Activated naive CD4-positive, alpha-beta T cell treated with anti-CD3 and anti-CD28 coated beads for 36 hours (primary cell): ENCODE measurements around the gene GMNN. TPM values are rescaled to one million over a fixed set of nuclear protein-coding genes. Genes with fewer than 3 reads are reported as not detected.
"Not testable (repeated sequence)": the region's sequence is repeated elsewhere in the genome, so short reads cannot be mapped to it uniquely, and the experiment has no call there.

Source experiments
- CTCF ChIA-PET: fragments of 350-600 bp; sonication (Branson Sonifier 250); formaldehyde crosslinking; loops from one replicate; lab custom pipeline; 2021; ENCODE audit warnings: antibody characterized with exemption; lab: Charles Lee
- DNase-seq: peaks from one replicate; pipeline ENCODE4 v3.0.0-alpha.2; 2020
- H3K27ac Mint-ChIP-seq: one replicate; pipeline ENCODE4 v1.8.0; 2021; ENCODE audit warnings: mild to moderate bottlenecking, mixed read lengths
- H3K27me3 Mint-ChIP-seq: one replicate; pipeline ENCODE4 v1.8.0; 2021; ENCODE audit warnings: low read depth, mixed read lengths
- H3K36me3 Mint-ChIP-seq: one replicate; pipeline ENCODE4 v1.8.0; 2021; ENCODE audit warnings: low read depth, mixed read lengths
- H3K4me1 Mint-ChIP-seq: one replicate; pipeline ENCODE4 v1.8.0; 2021; ENCODE audit warnings: low read depth, mixed read lengths
- H3K4me3 Mint-ChIP-seq: one replicate; pipeline ENCODE4 v1.8.0; 2021; ENCODE audit warnings: mild to moderate bottlenecking, moderate library complexity, mixed read lengths
- H3K9me3 Mint-ChIP-seq: one replicate; pipeline ENCODE4 v1.8.0; 2021; ENCODE audit warnings: mixed read lengths
- intact Hi-C: fragments of 100-400 bp; cut with micrococcal nuclease; formaldehyde crosslinking; loops from one replicate; pipeline ENCODE4 v1.15.1; 2023
- total RNA-seq, 2 experiments: library from RNA; stranded (reverse); gene quantifications; one replicate each; pipeline ENCODE4 v1.2.3, GENCODE V29; 2021

GMNN gene
- total RNA-seq, 2 experiments from 2014 or later = 84.9 to 85.1 TPM

GRCh38 chr6:24764833-24765828 is 9.6 kb upstream of the GMNN start:
- H3K36me3 Mint-ChIP-seq, intact Hi-C loops, H3K4me3 Mint-ChIP-seq, H3K27ac Mint-ChIP-seq, H3K9me3 Mint-ChIP-seq, DNase-seq, H3K27me3 Mint-ChIP-seq, H3K4me1 Mint-ChIP-seq: not testable (repeated sequence)
- CTCF ChIA-PET = interaction anchor here (1.3 to 5.9 kb wide), 7 partner anchors 23 to 289 kb away, joined by 3 to 59 read pairs (median 5); partner anchors contain the start of gene KIAA0319

DNA sequence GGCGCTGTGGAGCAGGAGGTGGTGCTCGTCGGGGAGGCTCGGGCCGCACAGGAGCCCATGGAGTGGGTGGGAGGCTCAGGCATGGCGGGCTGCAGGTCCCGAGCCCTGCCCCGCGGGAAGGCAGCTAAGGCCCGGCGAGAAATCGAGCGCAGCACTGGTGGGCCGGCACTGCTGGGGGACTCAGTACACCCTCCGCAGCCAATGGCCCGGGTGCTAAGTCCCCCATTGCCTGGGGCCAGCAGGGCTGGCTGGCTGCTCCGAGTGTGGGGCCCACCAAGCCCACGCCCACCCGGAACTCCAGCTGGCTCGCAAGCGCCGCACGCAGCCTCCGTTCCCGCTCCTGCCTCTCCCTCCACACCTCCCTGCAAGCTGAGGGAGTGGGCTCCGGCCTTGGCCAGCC is 8.8 kb upstream of the GMNN start:
- CTCF ChIA-PET = interaction anchor here (0.7 to 5.9 kb wide), 13 partner anchors 10 to 289 kb away, joined by 3 to 59 read pairs (median 3); partner anchors contain the start of gene KIAA0319
- not testable (repeated sequence) for H3K4me3 Mint-ChIP-seq

GRCh38 chr6:24766680-24767462 is 7.9 kb upstream of the GMNN start:
- H3K4me1 Mint-ChIP-seq = peaks cover 3% of the 10 kb centered on the region
- H3K36me3 Mint-ChIP-seq = no peaks in the 10 kb centered on the region
- CTCF ChIA-PET = interaction anchor here (0.7 to 5.9 kb wide), 22 partner anchors 10 to 304 kb away, joined by 3 to 59 read pairs (median 3); partner anchors contain the start of gene KIAA0319
- no peak for DNase-seq
- no peak overlapping the region for H3K4me3 Mint-ChIP-seq
- H3K27me3 Mint-ChIP-seq = no peaks in the 10 kb centered on the region
- no peak overlapping the region for H3K27ac Mint-ChIP-seq
- intact Hi-C loops = loop anchor here (1.0 to 2.0 kb wide), 8 partner anchors 46 to 484 kb away; no protein-coding TSS in a partner anchor
- no peaks in the 10 kb centered on the region for H3K9me3 Mint-ChIP-seq

More for the DNA sequence above, 8.8 kb upstream of the GMNN start:
- not testable (repeated sequence) for H3K27me3 Mint-ChIP-seq, H3K4me1 Mint-ChIP-seq, DNase-seq, H3K27ac Mint-ChIP-seq, H3K9me3 Mint-ChIP-seq, H3K36me3 Mint-ChIP-seq
- intact Hi-C loops = loop anchor here (1.0 to 2.0 kb wide), 8 partner anchors 45 to 483 kb away; no protein-coding TSS in a partner anchor

- Mint-ChIP-seq H3K36me3 (no peaks in the 10 kb centered on the region), H3K4me1 (peaks cover 2% of the 10 kb centered on the region), H3K27me3 (no peaks in the 10 kb centered on the region), H3K4me3 (no peak overlapping the region), H3K9me3 (no peaks in the 10 kb centered on the region), H3K27ac (no peak overlapping the region)
- no peak for DNase-seq
- intact Hi-C loops = no loop called here
- CTCF ChIA-PET = interaction anchor here (5.9 kb wide), 1 partner anchor 189 kb away, joined by 59 read pairs; no protein-coding TSS in a partner anchor
Observed at GRCh38 chr6:24768361-24768760, 6.4 kb upstream of the GMNN start.

GRCh38 chr6:24775520-24776058 is 852 bp downstream of the GMNN start:
- Mint-ChIP-seq H3K27me3 (no peaks in the 10 kb centered on the region), H3K36me3 (peaks cover 35% of the 10 kb centered on the region), H3K4me1 (peaks cover 34% of the 10 kb centered on the region), H3K4me3 (peak overlapping the region; percentile 96), H3K9me3 (no peaks in the 10 kb centered on the region), H3K27ac (peak overlapping the region; percentile 98)
- peak; percentile 55 for DNase-seq
- intact Hi-C loops = loop anchor here (1.0 to 10.0 kb wide), 13 partner anchors 13 to 371 kb away; partner anchors contain the start of genes KIAA0319, MRS2 and TDP2
- CTCF ChIA-PET = interaction anchor here (1.2 kb wide), 3 partner anchors 33 to 242 kb away, joined by 4 to 5 read pairs (median 4); no protein-coding TSS in a partner anchor

GRCh38 chr6:24777227-24777626 is 2.5 kb downstream of the GMNN start:
- Mint-ChIP-seq H3K4me1 (peaks cover 34% of the 10 kb centered on the region), H3K4me3 (peak overlapping the region; percentile 48), H3K27ac (no peak overlapping the region), H3K27me3 (no peaks in the 10 kb centered on the region), H3K36me3 (peaks cover 47% of the 10 kb centered on the region), H3K9me3 (no peaks in the 10 kb centered on the region)
- DNase-seq = no peak
- intact Hi-C loops = loop anchor here (5.0 to 10.0 kb wide), 2 partner anchors 130 to 372 kb away; partner anchors contain the start of genes KIAA0319 and MRS2
- CTCF ChIA-PET = interaction anchor here (1.0 kb wide), 1 partner anchor 244 kb away, joined by 4 read pairs; no protein-coding TSS in a partner anchor

DNA sequence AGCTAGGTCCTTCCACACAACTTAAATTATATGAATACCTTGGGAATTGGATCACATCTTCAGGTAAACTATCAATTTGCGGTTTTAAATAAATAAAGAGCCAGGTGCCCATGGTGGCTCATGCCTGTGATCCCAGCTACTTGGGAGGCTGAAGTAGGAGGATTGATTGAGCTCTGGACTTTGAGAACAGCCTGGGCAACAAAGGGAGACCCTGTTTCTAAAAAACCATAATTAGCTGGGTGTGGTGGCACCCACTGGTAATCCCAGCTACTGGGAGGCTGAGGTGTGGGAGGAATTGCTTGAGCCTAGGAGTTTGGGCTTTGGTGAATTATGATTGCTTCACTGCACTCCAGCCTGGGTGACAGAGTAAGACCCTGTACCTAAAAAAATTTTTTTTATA is 3.4 kb downstream of the GMNN start:
- CTCF ChIA-PET = interaction anchor here (1.0 kb wide), 1 partner anchor 243 kb away, joined by 4 read pairs; no protein-coding TSS in a partner anchor
- DNase-seq = no peak
- peaks cover 52% of the 10 kb centered on the region for H3K36me3 Mint-ChIP-seq
- H3K27ac Mint-ChIP-seq = no peak overlapping the region
- intact Hi-C loops = loop anchor here (5.0 to 10.0 kb wide), 2 partner anchors 131 to 373 kb away; partner anchors contain the start of genes KIAA0319 and MRS2
- no peaks in the 10 kb centered on the region for H3K27me3 Mint-ChIP-seq
- no peaks in the 10 kb centered on the region for H3K9me3 Mint-ChIP-seq
- peak overlapping the region; percentile 6 for H3K4me3 Mint-ChIP-seq
- H3K4me1 Mint-ChIP-seq = peaks cover 34% of the 10 kb centered on the region

DNA sequence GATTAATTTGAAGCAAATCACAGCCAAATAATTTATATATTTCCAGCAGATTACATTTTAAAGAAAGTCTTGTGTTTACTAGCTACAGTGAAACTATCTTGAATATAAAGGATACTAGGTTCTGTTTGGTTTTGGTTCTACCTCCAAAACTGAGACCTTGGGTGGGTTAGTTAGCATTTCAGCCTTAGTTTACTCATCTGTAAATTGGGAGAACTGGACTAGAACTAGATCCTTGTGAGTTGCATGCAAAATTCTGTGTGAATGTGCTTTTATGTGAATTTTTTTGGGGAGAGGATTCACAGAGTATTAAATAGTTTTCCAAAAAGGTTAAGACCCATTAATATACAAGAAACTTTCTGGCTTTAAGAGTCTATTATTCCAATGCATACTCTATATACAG is 4.1 kb downstream of the GMNN start:
- CTCF ChIA-PET = interaction anchor here (0.8 kb wide), 2 partner anchors 12 to 240 kb away, joined by 3 read pairs; no protein-coding TSS in a partner anchor
- Mint-ChIP-seq H3K4me3 (no peak overlapping the region), H3K27me3 (no peaks in the 10 kb centered on the region), H3K4me1 (peaks cover 33% of the 10 kb centered on the region), H3K9me3 (no peaks in the 10 kb centered on the region), H3K27ac (no peak overlapping the region), H3K36me3 (peaks cover 57% of the 10 kb centered on the region)
- DNase-seq = no peak
- intact Hi-C loops = loop anchor here (5.0 to 10.0 kb wide), 2 partner anchors 132 to 374 kb away; partner anchors contain the start of genes KIAA0319 and MRS2

DNA sequence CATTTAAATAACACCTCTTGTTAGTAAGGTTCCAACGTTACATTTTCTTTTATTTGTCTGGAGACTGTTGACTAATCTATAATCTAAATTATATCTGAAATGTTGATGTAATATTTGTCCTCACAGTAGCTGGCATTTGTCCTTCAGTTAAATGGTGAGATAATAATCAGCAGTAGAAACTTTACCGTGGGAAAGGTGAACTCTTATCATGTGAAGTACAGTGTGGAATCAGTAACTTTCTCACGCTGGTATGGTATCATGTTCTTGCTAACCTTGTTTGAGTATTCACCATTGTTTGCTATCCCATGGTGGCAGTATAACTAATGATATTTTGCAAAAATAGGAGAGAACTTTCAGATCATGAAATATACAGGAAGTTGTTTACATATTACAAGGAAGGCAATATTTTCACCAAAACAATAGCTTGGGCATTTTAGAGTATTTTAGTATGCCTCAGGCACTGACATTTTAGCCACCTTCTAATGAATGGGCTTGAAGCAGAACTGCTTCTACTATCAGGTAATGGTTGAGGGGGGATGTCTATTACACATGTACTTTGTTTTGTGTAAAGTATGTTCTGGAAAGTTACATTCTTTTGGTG is 4.8 kb downstream of the GMNN start:
- Mint-ChIP-seq H3K4me3 (no peak overlapping the region), H3K27ac (no peak overlapping the region), H3K9me3 (no peaks in the 10 kb centered on the region), H3K36me3 (peaks cover 61% of the 10 kb centered on the region), H3K27me3 (no peaks in the 10 kb centered on the region), H3K4me1 (peaks cover 33% of the 10 kb centered on the region)
- CTCF ChIA-PET = interaction anchor here (0.8 kb wide), 2 partner anchors 13 to 240 kb away, joined by 3 read pairs; no protein-coding TSS in a partner anchor
- DNase-seq = no peak
- intact Hi-C loops = loop anchor here (5.0 to 10.0 kb wide), 2 partner anchors 132 to 375 kb away; partner anchors contain the start of genes KIAA0319 and MRS2

DNA sequence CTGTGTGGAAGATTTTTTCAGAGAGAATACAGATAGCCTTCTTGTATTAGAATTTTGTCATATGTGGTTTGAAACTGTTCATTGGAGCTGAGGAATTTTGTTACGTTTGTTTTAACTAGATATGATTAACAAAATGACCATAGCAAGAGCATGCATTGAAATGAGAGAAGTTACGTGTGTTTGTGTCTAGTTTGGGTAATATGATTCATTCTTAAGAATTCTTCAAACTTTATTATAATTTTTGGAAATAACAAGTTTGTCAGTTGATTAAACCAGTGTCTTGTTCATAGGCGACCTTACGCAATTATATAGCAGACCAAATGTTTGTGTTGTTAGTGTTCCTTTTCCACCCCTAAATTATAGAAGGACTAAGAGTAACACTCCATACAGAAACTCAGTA is 5.5 kb downstream of the GMNN start:
- no peaks in the 10 kb centered on the region for H3K27me3 Mint-ChIP-seq
- no peaks in the 10 kb centered on the region for H3K9me3 Mint-ChIP-seq
- H3K4me3 Mint-ChIP-seq = no peak overlapping the region
- H3K36me3 Mint-ChIP-seq = peaks cover 66% of the 10 kb centered on the region
- intact Hi-C loops = no loop called here
- peaks cover 33% of the 10 kb centered on the region for H3K4me1 Mint-ChIP-seq
- CTCF ChIA-PET = no interaction called here
- no peak for DNase-seq
- H3K27ac Mint-ChIP-seq = no peak overlapping the region
